OCI-M2 (cell line): Measurements from ENCODE around the gene INPP5J.
"Not testable (repeated sequence)": the region's sequence is repeated elsewhere in the genome, so short reads cannot be mapped to it uniquely, and the experiment has no call there.

ENCODE experiments used
- DNase-seq: peaks from one replicate; lab custom pipeline; 2025; ENCODE audit not compliant: unreplicated experiment; lab: John Stamatoyannopoulos, UW

Gene INPP5J

DNA sequence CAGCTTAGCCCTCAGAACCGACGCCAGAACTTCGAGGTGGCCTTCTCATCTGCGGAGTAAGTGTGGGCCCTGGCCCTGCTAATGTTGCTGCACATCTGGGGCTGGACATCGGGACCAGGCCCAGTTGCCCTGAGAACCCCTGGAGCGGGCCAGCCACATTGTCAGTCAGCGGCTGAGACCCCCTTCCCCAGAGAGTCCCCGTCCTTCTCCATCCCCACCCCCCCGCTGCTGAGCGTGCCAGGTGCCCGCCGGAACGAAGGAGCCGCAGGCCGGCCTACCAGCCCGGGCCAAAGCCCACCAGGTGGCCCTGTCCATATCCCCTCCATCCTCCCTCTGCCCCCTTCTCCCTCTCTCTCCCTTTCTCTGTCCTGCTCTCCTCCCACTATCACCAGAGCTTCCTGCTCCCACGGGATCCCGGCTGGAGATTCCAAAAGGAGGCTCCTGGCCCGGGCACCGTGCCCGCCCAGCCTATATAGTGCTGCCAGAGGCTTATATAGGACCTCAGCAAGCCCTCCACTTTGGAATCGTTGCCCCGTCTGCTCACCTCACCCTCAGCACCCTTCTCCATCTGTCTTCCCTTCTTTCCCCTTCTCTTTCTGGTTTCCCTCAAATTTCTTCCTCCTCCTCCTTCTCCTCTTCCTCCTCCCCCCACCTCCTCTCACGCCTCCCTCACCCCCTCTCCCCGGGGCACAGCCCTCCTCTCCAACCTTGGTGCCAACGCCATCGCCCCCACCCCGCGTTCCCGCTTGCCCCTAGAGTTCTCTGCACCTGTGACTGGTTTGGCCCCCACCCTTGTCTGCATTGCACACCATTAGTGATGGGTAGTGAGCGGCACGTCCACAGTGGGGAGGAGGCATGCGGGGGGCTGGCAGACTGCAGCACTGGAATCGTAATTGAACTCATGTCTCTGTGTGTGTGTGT lies 22.7 kb upstream of the INPP5J start:
- DNase-seq = no peak

DNA sequence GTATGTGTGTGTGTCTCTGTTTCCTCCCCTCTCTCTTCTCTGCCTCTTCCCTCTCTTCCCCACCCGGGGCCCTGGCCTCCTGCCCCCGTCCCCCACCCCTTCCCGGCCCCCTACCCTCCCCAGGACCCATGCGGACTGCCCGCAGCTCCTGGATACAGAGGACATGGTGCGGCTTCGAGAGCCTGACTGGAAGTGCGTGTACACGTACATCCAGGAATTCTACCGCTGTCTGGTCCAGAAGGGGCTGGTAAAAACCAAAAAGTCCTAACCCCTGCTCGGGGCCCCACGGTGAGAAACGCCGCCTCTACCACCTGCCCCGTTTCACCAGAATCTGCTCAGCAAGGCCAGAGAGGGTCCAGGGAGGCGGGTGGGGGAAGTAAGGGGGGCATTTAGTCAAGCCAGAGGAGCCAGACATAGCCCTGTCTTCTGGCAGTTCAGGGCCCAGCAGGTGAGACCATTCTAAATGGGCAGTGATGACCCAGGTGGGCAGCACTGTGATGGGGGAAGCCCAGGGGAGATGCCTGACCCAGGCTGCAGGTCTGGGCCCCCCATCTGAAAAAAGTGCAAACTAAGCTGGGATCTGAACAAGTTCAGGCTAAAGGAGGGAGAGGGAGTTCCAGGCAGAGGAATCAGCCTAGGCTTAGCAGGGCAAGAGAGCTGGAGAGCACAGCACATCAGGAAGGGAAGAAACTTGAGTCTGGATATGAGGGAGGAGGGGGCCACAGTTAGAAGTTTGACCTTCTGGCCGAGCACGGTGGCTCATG lies 21.8 kb upstream of the INPP5J start:
- no peak for DNase-seq

DNA sequence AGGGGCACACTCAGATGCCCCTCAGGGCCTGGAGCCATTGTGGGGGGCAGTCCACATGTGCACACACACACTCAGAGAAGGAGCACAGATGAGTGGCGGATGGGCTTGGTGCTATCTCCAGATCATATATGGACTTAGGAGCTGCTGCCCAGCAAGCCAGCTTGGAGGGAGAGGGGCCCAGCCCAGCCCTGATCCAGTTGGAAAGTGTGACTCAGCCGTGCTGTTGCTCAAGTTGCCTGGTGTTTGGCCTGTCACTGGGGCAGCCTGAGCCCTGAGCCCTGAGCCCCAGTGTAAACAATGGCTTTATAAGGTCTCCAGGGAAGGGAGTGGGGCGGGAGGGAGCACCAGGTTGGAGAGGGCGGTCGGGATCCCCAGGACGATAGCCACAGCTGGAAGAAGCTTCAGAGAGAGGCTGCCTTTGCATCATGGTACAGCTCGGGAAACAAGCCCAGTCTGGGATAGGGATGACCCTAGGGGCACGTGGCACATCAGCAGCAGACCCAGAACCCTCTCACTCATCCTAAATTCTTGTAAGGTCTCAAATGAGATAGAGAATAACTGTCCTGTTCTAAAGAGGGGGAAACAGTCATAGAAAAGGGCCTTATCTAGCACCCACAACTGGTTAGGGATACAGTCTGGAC lies 20.2 kb upstream of the INPP5J start:
- no peak for DNase-seq

- DNase-seq = no peak
Measured at GRCh38 chr22:31103111-31103510, 19.7 kb upstream of the INPP5J start.

- no peak for DNase-seq
Measured at GRCh38 chr22:31103899-31104694, 18.7 kb upstream of the INPP5J start.

GRCh38 chr22:31104869-31105268 lies 17.9 kb upstream of the INPP5J start:
- DNase-seq = no peak

DNA sequence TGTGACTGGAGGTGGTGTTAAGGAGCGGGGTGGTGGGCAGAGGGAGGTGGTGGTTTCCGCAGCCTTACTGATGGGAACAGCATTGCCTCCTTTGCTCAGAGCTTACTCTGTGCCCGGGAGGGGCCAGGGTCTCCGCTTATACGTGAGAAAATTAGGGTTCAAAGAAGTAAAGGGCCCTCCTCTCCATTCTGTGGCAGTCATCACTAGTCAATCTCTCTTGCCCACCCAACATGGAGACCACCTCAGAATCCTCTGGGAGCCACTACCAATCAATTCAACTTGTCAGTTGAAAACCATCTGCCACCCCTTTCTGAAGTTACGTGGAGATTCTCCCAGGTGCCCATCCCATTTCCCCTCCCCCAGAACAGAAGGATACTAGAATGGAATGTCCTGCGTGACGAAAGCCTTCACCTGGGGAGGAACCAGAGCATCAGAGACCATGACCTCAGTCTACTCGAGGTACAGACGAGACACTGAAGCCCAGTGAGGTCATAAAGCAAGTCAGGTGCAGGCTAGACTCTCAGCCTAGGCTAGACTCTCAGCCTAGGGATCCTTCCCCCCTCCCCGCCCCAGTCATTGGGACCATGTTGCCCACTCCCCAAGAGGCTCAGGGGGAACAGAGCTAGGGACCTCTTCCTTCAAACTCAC lies 17.4 kb upstream of the INPP5J start:
- no peak for DNase-seq

- DNase-seq = no peak
Measured at GRCh38 chr22:31106001-31106571, 16.7 kb upstream of the INPP5J start.

DNA sequence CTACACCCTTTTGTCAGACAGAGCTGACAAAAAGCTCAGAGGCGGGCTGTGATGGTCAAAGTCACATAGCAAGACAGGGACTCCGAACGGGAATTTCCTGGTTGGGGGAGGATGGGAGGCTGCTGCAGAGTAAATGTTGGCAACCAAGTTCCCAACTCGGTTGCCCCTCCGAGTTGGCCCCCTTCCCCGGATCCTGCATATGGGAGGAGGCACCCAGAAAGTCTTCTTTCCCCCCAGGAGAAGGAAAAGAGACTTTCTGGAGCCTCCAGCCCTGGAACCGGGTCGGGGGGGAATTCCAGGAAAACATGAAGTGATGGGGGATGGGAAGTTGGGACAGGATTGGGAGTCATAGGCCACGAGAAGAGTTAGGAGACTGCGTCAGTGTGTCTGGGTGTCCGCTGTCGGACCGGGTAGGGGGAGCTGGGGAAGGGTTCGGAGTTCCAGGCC lies 16.0 kb upstream of the INPP5J start:
- no peak for DNase-seq

DNA sequence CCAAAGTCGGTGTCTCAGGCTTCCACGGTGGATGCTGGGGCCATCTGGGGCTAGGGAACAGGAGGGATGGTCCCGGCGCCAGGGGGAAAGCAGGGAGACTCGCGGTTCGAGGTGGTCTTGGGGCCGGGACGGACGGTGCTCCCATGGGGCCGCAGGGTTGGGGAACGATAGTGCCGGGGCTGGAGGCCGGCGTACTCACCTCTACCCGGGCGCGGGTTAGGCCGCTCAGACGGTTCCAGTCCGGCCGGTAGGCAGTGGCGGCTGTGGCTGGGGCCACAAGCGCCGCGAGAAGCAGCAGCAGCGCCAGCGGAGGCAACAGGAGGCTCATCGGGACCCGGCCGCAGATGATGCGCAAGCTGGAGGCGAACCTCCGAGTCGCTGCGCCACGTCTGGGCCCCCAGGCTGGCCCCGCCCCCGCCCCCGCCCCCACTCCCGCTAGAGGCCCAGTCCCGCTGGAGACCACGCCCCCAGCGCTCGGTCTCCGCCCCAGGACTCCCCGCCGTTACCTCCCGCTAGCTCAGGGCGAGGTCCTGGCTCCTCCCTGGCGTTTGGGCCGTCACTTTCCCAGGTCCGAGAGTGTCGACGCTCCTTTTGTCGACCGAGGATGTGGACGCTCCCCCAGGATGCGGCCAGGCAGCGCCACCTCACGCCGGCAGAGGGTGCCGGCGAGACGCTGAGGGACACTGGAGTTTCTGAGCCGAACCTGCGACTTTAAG lies 15.4 kb upstream of the INPP5J start, which contains the start of gene SELENOM:
SELENOM (minus strand) TSS at position 391 of the 716 bp plus-strand sequence; CDS start at position 328, 63 bp downstream.
- DNase-seq = no peak

DNA sequence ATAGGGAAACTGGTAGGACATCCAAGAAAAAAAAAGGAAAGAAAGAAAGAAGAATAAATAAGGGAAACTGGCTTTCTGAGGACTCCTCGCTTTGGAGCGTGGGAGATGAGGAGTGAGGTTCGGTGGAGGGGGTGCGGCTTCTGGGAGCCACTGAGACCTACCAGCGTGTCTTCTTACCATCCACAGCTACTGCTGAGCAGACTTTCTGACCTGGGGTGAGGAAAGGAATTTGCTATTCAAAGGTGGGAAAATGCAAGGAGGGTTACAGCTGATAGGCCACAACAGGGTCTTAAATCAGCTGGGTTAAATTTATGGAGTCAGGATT lies 14.9 kb upstream of the INPP5J start:
- DNase-seq = no peak

- DNase-seq = not testable (repeated sequence)
Measured at GRCh38 chr22:31112547-31113091, 10.1 kb upstream of the INPP5J start.

- DNase-seq = no peak
Measured at GRCh38 chr22:31118046-31118820, 4.5 kb upstream of the INPP5J start.

DNA sequence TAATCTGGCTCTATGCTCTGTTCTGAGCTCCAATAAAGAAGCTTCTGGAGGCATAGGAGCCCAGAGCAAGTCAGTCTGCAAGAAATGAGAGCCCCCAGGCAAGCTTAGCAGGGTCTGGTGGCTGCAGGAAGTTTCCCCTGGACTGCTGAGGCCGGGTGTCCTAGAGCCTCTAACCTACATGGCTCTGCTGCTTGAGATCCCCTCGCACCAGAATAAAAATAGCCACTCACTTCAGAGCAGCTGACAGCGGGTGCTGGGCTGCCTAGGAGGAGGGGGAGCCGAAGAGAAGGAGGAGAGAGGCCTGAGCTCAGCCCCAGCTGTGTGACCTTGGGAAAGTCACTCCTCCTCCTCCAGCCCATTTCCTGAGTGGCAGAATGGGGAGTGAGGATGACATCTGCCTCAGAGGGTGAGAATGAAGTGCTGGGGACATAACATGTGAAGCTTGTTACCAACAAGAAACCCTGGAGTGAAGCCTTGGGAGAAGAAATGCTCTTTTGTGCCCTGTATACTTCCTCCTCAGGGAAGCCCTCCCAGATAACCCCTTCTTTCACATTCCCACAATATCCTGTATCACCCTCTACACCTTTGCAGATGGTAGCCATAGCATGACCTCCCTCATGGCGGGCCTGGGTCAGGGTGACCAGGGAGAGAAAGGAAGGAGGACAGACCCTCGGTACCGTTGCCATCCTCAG lies 3.6 kb upstream of the INPP5J start:
- DNase-seq = no peak

DNA sequence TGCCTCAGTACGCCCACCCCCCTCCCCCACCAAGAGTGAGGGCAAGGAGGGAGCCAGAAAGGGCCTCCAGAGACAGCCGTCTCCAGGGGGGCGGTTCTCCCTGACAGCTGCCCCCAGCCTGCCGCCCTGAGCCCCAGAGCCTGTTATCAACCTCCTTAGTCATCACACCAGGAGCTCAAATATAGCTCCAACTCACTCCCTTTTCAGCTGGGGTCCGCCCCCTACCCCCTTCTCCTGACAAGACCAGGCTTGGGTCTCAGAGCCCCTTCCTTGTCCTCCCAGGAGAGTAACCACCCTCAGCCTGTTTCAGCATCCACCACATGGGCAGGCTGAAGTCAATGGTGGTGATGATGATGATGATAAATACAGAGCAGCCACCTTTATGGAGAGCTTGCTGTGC lies 2.5 kb upstream of the INPP5J start:
- DNase-seq = no peak

DNA sequence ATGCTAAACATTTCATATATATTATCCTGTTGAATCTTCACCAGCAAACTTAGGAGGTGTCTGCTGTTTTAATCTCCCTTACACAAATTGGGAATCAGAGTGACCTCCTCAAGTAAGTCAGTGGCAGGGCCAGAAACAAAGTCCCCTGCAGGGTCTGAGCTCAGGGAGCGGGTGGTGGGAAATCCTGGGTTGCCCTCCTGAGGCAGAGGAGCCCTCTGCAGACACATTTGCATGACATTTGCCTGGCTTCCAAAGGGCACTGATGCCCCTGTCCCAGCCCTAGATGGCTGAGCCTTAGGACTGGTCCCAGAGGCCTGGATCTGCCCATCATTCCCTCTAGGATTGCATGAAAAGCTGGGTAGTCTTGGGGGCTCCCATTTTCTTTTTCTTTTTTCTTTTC lies 2.1 kb upstream of the INPP5J start:
- DNase-seq = no peak

DNA sequence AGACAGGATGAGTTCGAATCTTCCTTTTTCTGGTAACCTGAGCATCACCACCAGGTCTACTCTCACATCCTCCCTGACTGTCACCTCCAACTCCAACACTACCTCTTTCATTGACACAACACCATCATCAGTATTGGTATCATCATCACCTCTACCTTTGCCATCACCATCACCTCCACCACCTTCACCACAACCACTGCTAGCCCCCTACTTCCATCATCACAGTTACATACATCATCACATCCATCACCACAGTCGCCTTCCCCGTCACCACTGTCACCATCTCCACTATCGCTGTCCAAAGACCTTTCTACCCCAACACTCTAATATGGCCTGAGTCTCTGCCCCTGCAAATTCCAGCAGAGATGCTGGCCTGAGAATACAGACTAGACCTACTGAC lies 1.4 kb upstream of the INPP5J start:
- no peak for DNase-seq

DNA sequence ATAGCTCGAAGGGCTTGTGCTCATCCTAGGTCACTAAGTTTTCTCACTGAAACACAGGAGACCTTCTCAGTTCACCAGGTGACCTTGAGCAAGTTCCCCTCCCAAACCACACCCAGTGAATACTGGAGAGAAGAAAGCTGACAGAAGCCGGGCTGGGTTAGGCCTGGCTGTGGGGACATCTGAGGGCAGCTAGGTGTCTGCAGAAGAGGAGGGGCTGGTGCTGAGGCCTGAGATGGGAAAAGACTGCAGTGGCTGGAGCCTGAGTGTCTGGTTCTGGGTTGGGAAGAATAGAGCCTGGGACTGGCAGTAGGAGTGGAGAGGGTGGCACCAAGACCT lies 602 bp upstream of the INPP5J start:
- no peak for DNase-seq
